ENCODE measurements around the gene FOXP1. TPM values are rescaled to one million over a fixed set of nuclear protein-coding genes. Genes with fewer than 3 reads are reported as not detected.

Gene FOXP1
- total and polyA plus RNA-seq, 9 of the 15 experiments (the other 6 are each of a cell fraction or from before 2014, with no cell fraction given) = 7.7 to 34.5 (median 13.7) TPM

DNA sequence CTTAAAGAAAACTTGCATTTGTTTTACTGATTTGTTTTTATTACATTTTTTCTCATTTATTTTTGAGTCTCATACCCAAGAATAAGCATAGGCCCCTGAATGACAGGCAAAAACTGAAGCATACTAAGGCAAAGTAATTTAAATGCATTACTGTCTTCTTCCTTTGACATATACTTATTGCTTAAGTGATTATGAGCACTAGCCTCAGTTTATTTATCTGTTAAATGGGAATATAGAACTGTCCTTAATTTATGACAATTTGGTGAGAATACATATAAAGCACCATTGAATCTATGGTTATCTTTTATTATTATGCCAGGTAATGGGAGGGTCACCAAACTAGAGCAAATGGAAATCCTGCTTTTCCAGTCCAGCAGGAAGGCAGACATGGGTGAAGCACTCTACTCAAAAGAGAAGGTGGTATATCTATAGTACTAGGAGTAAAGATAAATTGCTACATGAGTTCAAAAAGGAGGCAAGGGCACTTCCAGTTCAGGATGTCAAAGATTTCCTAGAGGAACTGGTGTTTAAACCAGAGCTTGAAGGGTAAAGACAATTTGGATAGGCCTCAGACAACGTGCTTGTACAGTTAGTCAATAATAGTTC, 435.0 kb downstream of the FOXP1 start (continued):
- TF ChIP-seq E2F8 (IDR thresholded peaks at IDR 0.05; ENCODE audit: low read depth, partially characterized antibody) = no peak

DNA sequence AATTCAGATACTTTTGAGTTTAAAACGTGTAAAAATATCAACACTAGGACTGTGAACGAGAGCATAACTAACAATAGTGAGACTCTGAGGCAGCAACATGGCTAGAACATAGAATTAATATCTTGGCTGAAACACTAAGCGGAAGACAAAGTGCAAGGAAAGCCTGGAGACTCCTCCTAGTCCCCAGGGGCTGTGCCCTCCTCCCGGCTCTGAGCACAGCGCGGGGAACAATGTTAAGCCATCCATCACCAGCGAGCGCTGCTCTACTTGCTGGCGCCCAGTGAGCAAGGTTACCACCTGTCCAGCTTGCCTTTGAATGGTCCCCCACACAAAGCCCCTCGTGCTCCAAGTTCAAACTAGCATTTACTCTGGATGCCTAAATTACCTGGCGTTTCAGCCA, 436.9 kb downstream of the FOXP1 start:
- Histone ChIP-seq H3K9me3 (replicated peaks; ENCODE audit: control insufficient read depth, insufficient read depth, low read depth, low read length) (no peaks in the 10 kb centered on the region), H3K9me1 (ENCODE audit: control insufficient read depth, insufficient read depth, low read length) (no peaks in the 10 kb centered on the region), H3K4me3 (no peak overlapping the region), H3K27ac (ENCODE audit: extremely low read depth, low read depth, low read length) (no peak overlapping the region), H3K4me2 (ENCODE audit: insufficient read depth, low read length) (no peak overlapping the region), H3K36me3 (ENCODE audit: control insufficient read depth, insufficient read depth, low read length) (no peaks in the 10 kb centered on the region), H3K9ac (ENCODE audit: insufficient read depth in 1 of 2, low read depth in 2 of 2, low read length in 2 of 2) (no peak overlapping the region; a peak in 1 of 4 replicates), H4K20me1 (replicated peaks; ENCODE audit: control insufficient read depth, insufficient read depth, low read length) (no peaks in the 10 kb centered on the region), H2AFZ (ENCODE audit: low read depth, low read length) (no peak overlapping the region), H3K27me3 (ENCODE audit: control insufficient read depth in 2 of 2, insufficient read depth in 2 of 2, low read length in 2 of 2) (no peaks in the 10 kb centered on the region), H3K79me2 (ENCODE audit: control insufficient read depth, insufficient read depth, low read length) (no peaks in the 10 kb centered on the region), H3K4me1 (replicated peaks in 1 of 2; ENCODE audit: control insufficient read depth in 2 of 2, insufficient read depth in 2 of 2, low read length in 2 of 2) (peaks cover 0 to 5% of the 10 kb centered on the region in 2 experiments; a peak in 4 of 5 replicates)
- DNase-seq (ENCODE audit: extremely low read depth in 1 of 4, low spot score in 3 of 4) (no peak), ATAC-seq (peak; percentile 42; the same call in 1 of the 3 replicates), FAIRE-seq (no peak)
- intact Hi-C loops (cut with micrococcal nuclease) (no loop called here), in situ Hi-C loops (cut with MboI) (no loop called here)
- TF ChIP-seq MTA1 (IDR thresholded peaks at IDR 0.05; ENCODE audit: borderline replicate concordance) (no peak), DDX20 (tag; IDR thresholded peaks at IDR 0.05; ENCODE audit: low read depth) (no peak), GABPB1 (CRISPR knock-in tag; IDR thresholded peaks at IDR 0.05) (no peak)
- POLR2A ChIA-PET = no interaction called here
- 44% methylated on average over 8 of the region's 11 CpGs for WGBS (ENCODE audit: insufficient coverage, low coverage, missing lambda C conversion rate)
- CTCF ChIA-PET (ENCODE audit: low intra/inter-chr PET ratio) = no interaction called here
- BruUV-seq (replicated peaks) = no TSS peak
